DMS79 (cell line): ENCODE measurements around the gene NCAM1.

ENCODE experiments used
- DNase-seq: peaks from one replicate; lab custom pipeline; 2025; lab: John Stamatoyannopoulos, UW

NCAM1 gene

DNA sequence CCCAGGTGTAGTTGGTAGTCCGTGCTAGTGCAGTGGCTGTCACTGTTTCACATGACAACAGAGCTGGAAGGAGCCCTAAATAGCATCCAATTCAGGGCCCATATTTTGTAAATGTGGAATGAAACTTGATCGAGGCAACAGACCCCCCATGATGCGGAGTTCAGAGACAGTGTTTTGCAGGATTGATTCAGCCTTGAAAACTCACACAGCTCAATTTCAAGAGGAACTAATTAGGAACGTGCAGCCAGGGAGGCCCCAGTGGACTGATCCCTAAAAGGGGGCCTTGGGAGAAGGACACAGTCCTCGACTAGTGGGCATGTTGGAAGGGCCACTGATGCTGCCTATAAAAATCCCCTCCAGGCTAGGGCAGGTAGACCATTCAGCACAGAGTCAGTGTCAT is 292.2 kb downstream of the NCAM1 start:
- DNase-seq, result no peak

- no peak for DNase-seq
These were observed 293.9 kb downstream of the NCAM1 start for GRCh38 chr11:113255096-113255495.

GRCh38 chr11:113255741-113256140 is 294.5 kb downstream of the NCAM1 start:
- DNase-seq, result no peak

DNA sequence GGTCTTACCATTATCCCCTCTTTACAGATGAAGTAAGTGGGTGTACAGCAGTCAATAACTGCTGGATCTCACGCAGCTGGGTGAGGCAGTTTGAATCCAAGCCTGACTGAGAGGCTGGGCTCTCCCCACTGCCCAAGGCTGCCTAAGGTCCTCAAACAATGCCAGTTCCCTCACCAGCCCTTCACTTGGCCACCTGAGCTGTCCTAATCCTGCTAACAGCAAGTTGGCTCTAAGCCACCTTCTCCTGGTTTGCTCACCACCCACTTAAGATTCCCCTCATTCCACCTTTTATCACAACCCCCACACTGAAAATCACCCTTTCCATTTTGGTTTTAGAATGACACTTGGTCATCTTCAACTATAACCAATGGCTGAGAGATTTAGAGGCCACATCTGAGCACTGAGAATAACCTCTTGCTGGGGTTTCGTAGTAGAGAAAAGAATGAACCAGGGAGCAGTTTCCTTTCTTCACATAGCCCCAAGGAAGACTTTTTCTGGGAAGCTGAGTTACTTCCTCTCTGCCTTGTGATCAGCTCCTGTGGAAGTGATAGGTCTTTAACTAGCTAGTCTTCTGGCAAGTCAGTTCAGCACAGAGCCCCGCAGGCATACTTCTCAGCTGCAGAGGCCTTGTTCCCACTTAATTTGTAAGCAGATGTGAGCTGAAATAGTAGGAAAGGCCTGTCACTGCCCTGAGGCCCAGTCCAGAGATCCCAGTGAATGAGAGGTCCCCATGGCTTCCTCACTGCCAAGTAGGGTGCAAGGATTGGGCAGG is 295.4 kb downstream of the NCAM1 start:
- peak; percentile 68 for DNase-seq

- no peak for DNase-seq
These were observed 298.8 kb downstream of the NCAM1 start for GRCh38 chr11:113260096-113260425.

DNA sequence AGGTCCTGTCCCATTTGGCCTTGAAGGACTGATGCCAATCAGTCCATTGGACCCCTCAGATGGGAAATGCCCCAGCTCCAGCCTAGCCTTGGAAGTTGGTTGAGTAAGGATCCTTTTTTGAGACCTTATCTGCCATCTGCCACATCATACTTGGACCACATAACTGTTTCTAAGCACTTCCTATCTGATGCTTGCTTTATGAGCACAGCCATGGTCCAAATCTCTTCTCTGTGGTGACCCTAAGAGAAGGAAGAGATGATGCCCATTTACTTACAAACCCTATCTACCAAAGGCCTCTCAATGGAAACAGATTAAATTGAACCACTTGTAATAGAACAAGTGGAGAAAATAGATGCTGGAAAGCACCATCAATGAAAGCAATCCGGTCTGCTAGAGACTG is 299.3 kb downstream of the NCAM1 start:
- DNase-seq, result no peak

- no peak for DNase-seq
These were observed 300.7 kb downstream of the NCAM1 start for GRCh38 chr11:113261709-113262475.

GRCh38 chr11:113262594-113262993 is 301.4 kb downstream of the NCAM1 start:
- DNase-seq, result no peak

DNA sequence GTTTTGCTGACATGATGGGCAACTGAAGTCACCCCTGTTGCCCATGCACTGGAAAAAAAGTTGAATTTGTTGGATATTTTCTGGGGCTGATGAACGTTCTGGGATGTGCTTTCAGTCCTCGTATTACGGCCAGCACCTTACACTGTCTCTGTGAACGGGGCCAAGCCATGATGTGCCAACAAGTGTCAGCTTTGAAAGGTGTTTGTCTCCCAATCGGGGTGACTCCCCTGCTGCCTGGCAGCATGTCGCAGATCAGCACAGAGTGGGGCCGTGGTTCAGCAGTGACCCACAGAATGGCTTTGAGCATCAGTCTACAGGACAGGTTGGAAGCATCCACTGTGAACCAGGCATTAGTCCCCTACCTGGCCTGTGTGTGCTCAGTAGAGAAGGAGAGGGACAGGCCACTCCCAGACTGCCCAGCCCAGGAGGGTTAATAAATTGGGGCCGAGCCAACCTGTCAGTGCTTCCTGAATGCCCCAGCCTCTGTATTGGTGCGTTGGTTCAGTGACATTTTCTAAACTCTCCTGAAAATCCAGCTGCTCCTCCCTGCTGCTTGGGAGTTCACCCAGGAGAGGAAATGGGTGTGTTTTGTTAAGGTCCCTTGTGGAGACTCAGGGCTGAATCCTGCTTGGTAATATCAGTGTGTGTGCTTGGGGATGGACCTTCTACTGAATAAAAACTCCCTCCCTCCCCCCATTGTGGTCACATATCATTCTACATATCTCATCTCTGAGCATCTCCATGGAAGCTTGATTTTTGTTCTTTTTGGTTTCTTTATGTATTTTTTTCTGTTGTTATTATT is 302.4 kb downstream of the NCAM1 start:
- DNase-seq, result no peak

DNA sequence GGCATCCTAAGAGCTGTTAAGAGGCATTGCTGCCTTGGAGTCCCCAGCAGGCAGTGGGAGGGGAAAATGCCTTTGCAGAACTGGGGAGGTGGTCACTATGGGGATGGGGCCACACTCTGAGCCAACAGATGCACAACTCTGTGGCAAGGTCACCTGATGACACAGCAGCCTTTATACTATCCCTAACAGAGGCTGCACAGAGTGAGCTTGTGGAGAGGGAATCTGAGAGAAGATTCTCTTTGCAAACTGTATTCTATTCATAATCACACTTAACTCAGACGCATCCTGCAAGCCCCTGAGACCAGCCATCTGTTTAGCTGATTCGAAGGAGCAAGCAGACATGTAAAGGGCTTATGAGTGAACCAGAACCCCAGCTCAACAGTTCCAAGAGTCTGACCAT is 304.1 kb downstream of the NCAM1 start:
- DNase-seq, result no peak

GRCh38 chr11:113267493-113267892 is 306.3 kb downstream of the NCAM1 start:
- no peak for DNase-seq

DNA sequence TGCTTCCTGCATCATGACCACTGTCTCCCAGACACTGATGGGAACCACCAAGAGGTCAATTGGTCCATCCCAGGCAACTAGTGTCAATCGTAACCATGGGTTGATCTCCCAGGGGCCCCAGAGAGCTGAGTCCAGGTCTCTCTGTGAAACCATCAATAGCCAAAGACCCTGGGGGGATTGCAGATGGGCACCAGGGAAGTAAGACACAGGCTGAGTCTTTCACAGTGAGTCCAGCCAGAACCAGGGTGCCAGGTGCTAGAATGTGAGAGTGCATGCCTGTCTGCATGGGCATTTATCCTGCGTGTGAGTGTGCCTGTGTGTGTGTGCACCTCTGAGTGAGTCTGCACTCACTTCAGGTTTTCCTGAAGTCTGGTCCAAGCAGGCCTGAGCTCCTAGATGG is 307.9 kb downstream of the NCAM1 start:
- DNase-seq, result no peak

GRCh38 chr11:113269636-113270035 is 308.4 kb downstream of the NCAM1 start:
- no peak for DNase-seq

DNA sequence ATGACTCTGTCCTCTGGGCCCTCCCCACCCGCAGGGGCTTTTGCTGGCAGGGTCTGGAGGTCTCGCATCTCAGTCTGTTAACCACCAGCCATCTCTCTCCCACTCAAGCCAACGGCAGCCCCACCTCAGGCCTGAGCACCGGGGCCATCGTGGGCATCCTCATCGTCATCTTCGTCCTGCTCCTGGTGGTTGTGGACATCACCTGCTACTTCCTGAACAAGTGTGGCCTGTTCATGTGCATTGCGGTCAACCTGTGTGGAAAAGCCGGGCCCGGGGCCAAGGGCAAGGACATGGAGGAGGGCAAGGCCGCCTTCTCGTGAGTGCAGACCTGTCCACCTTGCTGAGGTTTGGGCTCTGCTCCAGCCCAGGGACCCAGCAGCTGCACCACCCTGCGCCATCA is 308.9 kb downstream of the NCAM1 start:
- DNase-seq, result no peak

DNA sequence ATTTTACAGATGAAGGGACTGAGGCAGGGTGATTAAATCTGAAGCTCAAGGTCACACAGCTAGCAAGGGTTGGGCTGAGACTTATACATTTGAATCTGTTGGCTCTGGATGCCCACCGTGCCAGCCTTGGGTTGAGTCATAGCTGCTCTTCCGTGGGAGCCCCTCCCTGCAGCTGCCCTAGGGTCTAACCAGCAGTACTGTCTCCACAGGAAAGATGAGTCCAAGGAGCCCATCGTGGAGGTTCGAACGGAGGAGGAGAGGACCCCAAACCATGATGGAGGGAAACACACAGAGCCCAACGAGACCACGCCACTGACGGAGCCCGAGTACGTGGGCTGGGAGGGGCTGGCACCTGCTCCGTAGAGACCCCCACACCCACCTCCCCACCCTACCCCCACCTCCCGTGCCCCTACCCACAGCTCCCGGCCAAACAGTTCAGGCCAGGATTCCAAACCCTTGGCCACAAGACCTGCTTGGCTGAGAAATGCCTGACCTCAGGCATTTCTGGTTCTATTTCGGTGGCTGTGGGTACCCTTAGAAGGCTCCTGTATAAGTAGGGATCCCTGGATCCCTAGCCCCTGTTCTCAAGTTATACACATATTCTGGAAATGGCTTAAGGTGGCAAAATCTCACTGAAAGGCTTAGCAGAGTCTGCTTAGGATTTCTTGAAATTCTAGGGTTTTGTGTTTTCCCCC is 310.5 kb downstream of the NCAM1 start:
- DNase-seq, result no peak

DNA sequence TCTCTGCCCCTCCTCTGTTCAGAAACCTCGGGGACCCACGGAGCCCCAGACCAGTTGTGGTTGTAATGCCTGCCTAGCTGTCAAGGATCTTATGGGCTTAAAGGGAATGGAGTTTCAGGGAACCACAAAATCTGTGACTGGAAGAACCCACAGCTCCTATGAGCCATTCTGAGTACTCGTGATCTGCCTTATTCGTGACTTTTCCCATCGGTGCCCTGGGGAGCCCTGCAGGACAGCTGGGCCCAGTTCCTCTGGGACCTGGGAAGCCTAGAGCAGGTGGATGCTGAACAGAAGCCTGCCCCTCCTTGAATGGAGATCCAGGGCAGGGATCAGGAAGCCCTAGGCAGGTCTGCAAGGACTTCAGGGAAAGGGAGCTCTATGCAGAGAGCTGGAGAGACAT is 311.1 kb downstream of the NCAM1 start:
- DNase-seq, result no peak

- DNase-seq, result no peak
These were observed 311.9 kb downstream of the NCAM1 start for GRCh38 chr11:113272927-113273615.

DNA sequence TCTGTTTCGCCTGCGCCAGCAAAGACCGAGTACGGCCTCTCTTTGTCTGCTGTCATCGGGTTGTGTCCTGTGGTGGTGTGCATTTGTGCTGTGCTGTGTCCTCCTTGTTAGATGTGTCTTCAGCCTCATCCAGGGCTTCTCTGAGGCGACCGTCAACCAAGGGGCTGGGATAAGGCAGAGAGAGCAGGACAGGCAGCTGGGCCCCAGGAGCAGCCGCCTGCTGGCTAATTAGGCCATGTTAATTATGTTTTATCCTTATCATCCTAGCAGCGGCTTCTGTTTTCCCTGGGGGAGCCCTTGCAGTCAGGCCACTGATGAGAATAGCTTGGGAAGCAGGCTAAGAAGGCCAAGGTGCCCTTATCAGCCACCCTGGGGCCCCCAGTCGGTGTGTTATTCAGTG is 312.5 kb downstream of the NCAM1 start:
- DNase-seq, result no peak

- no peak for DNase-seq
These were observed 313.7 kb downstream of the NCAM1 start for GRCh38 chr11:113274713-113275582.

DNA sequence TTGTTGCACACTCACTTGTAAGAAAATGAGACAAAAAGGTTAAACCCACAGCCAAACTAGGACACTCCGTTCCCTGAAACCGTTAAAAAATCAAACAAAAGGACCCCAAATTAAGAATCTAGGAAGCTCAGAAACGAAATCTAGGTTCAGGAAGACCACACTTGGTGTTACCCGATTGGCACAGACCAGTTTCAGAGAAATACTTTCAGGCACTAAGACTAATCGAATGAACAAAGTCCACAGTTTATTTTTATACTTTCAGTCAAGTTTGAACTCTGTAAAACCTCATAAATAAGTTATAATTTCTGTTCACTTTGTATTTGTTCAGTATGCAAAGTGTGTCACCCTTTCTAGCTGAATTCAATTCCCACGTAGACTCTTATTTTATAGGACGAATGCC is 314.4 kb downstream of the NCAM1 start:
- DNase-seq, result no peak

- no peak for DNase-seq
These were observed 315.2 kb downstream of the NCAM1 start for GRCh38 chr11:113276466-113276865.
